DMS 273 (cell line): ENCODE measurements around the gene PPFIA4.

ENCODE experiments used
- DNase-seq: peaks from one replicate; lab custom pipeline; 2025; ENCODE audit not compliant: unreplicated experiment; lab: John Stamatoyannopoulos, UW

The PPFIA4 gene

GRCh38 chr1:203056012-203056411, 29.7 kb downstream of the PPFIA4 start:
- DNase-seq = no peak

- DNase-seq = no peak
Observed at GRCh38 chr1:203056516-203056915, 30.2 kb downstream of the PPFIA4 start.

DNA sequence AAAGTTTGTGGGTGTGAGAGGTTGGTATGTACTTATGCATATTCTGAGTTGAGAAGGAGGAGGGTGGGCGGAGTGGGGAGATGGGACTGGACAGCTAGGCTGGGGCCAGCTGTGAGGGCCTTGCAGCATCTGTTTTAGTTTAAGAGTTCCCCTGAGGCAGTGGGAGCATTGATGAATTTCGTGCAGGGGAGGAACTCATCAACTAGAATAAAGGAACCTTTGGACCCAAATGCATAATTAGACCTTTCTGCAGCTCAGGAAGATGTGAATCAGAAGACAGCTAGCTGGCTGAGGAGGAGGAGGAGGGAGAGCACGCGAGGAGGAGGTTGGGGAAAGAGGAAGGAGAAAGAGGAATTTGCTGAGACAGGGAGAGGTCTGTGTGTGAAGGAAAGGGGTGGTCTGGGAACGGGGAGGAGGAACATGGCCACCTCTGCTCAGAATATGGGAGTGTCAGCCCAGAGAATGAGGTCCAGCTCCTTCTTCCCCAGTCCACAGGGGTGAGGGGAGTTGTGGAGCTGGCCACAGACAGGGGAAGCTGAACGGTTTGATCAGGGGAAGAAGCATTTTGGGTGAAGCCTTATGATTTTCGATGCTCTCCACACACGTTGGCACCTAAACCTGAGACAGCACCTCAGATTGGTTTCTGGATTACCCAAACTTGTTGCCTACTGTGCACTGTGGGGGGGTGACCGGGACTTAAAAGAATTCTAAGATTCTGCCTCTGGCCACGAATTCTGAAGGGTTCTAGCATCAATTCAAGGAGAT, 31.8 kb downstream of the PPFIA4 start:
- DNase-seq = no peak

- DNase-seq = no peak
Observed at GRCh38 chr1:203058676-203058935, 32.3 kb downstream of the PPFIA4 start.

GRCh38 chr1:203059485-203059884, 33.2 kb downstream of the PPFIA4 start:
- DNase-seq = no peak

GRCh38 chr1:203060115-203060514, 33.8 kb downstream of the PPFIA4 start:
- DNase-seq = no peak

- DNase-seq = no peak
Observed at GRCh38 chr1:203063287-203063686, 37.0 kb downstream of the PPFIA4 start.

DNA sequence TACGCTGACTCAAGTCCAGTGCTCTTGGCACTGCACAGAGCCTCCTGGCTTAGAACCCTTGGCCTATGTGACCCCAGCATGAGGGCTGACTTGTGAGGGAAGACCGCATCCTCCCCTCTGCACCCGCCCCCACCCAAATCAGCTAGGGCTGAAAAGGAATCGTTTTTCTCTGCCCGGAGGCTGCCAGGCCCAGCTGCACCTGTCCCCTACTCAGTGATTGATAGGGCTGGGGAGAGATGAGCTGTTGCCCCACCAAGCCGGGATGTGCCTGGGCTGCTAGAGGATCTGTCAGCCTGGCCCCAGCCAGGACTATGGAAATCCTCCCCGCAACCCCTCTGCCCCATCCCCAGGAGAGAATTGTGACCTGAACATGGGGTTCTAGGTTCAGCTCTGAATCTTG, 38.9 kb downstream of the PPFIA4 start:
- no peak for DNase-seq

DNA sequence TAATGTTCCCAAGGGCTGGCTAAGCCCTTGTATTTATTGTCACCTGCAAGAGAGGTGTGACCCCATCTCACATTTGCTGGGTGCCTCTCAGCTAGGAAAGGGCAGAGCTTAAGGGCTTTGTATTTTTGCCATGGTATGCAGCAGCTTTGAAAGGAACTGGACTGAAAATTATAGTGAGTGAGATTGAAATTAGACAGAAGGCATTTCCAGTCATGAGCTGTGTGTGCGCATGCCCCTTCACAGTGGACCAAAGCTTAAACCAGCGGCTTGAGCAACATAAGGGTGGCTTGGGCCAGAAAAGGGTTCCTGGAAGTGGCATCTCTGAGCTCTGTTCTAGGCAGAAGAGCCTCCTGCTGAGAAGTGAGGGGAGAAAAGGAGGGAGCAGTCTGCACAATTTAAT, 39.7 kb downstream of the PPFIA4 start:
- DNase-seq = no peak

DNA sequence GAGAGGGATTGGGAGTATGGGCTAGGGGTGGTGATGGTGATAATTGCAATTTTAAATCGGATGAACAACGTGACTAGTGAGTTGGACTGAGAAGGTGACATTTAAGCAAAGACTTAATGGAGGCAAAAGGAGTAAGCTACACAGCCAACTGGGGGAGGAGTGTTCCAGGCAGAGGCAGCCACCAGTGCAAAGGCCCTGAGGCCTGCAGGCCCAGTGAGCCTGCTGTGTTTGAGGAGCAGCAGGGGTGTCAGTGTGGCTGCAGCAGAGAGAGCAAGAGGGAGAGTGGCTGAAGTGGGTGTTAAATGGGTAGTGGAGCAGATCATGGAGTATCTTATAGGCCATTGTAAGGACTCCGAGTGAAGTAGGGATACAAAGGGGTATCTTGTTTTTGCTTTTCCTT, 40.7 kb downstream of the PPFIA4 start:
- no peak for DNase-seq

GRCh38 chr1:203069030-203069747, 42.9 kb downstream of the PPFIA4 start:
- no peak for DNase-seq

DNA sequence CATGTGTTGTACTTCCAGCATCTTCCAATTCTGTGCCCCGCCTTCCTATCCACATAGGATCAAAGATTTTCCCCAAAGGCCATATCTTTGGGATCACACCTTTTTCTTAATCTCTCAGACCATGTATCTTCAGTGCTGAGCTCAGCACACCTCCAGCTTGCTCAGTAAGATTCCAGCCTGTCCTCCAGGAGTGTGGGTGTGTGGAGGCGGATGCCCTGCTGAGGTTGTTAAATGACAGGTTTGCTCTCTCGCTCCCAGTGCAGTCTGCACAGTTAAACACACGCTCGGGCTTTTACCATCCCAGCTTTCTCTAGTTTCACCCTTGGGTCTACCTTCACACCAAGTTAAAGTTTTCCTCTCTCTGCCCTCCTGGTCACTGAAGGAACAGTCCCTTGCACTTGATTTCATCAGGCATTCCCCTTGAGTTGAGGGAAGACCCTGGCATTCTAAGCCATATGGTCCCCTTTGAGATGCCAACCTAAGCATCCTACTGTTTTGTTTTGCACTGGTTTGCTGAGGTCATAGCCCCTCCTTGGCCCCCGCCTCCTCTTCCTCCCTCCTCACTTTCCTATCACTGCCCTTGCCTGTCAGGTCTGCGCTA, 45.8 kb downstream of the PPFIA4 start:
- peak; percentile 19 for DNase-seq

DNA sequence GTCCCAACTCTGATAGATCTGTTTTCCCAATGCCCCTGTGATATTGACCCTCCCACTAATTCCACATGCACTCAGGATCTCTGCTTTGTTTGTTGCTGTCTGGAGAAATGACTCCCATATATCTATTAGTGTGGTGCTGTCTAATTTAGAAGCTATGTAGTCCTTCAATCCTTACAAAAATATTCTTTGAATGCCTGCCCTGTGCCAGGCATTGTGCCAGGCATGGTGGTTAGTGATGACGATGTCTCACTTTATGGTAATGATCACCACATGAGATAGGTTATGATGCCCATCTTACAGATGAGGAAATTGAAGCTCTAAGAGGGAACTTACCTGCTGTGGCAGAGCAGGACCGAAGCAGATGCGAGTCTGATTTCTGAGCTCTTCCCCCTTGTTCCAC, 46.6 kb downstream of the PPFIA4 start:
- DNase-seq = no peak

DNA sequence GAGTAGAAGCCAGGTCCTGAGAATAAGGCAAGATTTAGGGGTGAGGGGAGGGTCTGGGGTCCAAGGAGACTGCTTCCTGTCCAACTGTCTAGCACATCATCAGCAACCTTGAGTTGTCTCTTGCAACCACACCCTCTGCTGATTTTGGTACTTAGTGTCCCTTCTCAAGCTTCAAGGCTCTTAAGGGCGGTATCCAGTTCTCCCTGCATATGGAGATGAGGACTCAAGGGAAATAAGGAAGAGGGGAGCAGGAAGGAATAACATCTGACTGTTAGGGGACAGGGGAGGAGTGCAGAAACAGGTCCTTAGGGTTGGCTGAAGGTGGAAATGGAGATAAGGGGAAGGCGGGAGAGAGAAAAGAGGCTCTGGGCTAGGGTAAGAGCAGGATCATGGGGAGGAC, 47.2 kb downstream of the PPFIA4 start:
- DNase-seq = no peak

DNA sequence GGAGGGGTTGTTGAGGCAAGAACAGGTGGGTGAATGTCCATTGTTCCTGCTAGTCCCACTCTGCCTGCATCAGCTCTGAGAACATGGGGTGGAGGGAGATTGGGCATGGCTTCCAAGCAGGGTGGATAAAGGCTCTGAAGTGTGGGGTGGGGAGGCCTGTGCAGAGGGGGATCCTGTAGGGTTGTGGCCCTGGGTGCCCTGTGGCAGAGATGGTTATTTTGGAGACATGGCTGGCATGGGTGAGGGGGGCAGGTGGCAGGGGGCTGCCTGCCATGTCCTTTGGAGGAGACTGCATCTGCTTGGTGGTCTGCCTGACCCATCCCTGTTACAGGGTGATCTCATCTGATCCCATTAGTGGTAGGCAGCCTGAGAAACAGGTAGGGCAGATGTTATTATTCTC, 48.3 kb downstream of the PPFIA4 start:
- no peak for DNase-seq

DNA sequence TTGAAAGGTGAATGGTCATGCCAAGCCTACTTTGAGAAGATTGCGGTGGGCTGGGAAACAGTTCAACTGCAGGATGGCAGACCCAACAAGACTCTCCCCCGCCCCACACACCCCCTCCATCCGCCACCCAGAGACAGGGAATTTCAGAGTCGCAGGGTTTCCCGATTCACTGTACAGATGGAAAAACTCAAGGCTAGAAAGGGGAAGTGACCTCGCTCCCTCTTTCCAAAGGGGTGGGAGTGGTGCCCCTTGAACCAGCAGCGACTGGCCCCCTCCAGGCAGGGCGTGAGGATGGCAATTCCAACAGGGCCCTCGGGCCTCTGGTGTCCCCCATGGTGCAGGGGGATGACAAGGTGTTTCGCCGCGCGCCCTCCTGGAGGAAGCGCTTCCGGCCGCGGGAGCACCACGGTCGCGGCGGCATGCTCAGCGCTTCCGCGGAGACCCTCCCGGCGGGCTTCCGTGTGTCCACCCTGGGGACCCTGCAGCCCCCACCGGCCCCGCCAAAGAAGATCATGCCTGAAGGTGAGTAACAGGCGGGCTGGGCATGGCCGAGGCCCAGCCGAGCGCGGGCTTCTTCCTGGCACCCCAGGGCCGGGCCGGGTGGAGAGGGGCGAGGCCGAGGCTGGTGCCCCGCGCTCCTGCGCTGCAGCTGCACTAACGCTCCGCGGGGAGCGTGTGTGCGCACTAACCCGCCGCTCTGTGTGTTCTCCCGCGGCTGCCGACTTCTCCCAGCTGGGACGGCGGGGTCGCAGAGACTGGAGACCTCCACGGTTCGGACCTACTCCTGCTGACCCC, 49.1 kb downstream of the PPFIA4 start:
- DNase-seq = no peak

DNA sequence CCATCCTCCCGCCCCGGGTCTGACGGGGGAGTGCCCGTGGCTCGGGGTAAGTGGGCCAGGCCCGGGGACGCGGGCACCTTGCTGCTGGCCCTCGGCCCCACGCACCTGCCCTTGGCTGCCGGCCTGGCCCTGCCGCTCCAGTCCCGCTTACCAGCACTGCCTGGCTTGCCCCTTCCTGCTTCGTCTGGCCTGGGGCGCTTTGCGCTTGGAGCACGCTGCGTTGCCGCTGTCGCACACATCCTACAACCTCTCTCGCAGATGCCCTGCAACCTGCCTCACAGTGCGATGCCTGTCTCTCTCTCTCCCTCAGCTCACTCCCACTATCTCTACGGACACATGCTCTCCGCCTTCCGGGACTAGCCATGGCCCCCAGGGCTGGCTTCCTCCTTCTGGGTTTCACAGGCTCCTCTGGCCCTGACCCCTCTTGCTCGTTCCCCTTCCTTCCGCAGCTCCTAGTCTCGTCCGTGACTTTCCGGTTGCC, 49.8 kb downstream of the PPFIA4 start:
- no peak for DNase-seq

- DNase-seq = no peak
Observed at GRCh38 chr1:203077367-203077766, 51.1 kb downstream of the PPFIA4 start.

GRCh38 chr1:203077956-203078355, 51.7 kb downstream of the PPFIA4 start:
- no peak for DNase-seq

DNA sequence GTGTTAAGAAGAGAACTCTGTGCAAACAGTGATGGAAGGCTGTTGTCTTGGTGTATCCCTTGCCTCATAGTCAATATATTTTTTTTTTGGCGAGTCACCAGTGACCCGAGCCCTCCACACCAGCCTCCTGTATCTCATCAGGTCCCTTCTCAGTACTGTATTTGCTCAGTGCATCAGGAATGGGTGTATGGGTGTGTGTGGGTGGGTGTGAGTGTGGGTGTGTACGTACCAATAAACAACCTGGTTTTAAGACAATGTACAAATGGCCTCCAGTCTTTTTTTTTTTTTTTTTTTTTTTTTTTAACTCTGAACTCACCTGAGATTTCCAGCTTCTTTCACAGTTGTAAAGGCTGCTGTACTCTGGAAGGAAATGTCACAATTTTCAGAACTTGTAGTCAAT, 52.2 kb downstream of the PPFIA4 start:
- DNase-seq = no peak

DNA sequence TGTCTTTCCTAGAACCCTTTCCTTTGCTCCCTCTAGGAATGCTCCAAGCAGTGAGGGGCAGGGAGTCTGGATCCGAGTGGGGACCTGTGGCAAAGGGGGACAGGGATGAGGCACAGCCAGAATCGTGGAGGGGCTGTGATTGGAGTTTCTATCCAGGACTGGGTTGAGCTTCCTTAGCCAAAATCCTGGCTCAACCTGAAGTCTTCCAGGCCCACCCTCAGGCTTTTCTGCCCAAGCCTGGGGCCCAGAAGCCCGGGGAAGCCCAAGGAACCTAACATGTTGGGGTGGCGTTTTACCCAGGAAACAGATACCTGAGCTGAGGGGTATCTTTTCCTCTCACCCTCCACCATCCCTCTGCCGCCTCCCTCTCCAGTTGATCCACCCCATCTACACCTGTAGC, 54.2 kb downstream of the PPFIA4 start:
- no peak for DNase-seq
